Suppressor macrophage (primary cell): Measurements from ENCODE around the gene VEPH1.
"Not testable (repeated sequence)": the region's sequence is repeated elsewhere in the genome, so short reads cannot be mapped to it uniquely, and the experiment has no call there.

Source experiments
- DNase-seq, 4 experiments: peaks; one replicate each; pipeline ENCODE4 v3.0.0-alpha.2; 2020 to 2022

VEPH1 gene

DNA sequence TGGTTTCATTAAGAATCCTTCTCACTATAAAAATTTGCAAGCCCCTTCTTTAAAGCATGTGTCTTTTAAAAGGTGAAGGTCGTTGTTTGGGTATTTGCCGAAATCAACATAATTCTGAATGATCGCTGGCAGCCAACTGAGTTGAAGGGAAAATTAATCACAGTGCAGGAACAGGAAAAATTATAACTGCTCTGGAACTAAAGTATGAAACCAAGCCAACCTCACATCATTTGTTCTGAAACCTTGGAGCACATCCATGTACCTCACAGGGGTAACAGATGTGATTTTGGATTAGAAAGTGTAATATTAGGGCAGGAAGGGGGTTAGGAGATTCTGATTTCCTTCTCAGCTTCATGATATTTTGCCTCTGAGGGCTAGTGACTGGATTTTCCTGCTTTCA is 118.7 kb downstream of the VEPH1 start:
- DNase-seq = no peak

DNA sequence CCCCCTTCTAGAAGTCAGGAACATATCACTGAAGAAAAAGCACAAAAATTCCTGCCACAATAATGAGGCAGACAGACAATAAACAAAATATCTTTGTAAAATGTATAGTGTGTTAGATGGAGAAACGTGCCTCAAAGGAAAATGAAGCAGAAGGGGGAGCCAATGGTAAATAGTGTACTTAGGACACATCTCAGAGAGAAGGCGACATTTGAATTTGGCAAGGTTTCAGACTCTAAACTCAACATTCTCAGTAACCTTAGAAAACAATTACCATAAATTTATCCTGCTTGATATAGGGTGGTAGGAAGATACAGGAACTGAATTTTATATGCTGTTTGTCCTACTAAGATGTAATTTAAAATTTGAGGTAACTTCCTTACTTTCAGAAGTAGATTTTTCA is 119.2 kb downstream of the VEPH1 start:
- DNase-seq = no peak

DNA sequence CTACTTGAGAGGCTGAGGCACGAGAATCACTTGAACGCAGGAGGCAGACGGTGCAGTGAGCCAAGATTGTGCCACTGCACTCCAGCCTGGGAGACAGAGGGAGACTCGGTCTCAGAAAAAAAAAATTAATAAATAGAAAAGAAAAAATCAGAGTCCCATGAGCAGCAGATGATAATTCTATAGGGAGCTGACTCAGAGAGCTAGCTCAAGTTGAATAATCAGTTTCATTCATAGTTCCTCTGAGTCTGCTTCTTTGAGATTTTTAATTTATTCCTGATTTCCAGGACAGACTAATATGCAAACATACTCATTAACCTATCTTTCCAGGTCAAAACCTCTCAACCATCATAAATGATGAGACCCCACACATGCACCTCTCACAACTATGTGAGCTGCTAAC is 121.6 kb downstream of the VEPH1 start:
- no peak for DNase-seq

DNA sequence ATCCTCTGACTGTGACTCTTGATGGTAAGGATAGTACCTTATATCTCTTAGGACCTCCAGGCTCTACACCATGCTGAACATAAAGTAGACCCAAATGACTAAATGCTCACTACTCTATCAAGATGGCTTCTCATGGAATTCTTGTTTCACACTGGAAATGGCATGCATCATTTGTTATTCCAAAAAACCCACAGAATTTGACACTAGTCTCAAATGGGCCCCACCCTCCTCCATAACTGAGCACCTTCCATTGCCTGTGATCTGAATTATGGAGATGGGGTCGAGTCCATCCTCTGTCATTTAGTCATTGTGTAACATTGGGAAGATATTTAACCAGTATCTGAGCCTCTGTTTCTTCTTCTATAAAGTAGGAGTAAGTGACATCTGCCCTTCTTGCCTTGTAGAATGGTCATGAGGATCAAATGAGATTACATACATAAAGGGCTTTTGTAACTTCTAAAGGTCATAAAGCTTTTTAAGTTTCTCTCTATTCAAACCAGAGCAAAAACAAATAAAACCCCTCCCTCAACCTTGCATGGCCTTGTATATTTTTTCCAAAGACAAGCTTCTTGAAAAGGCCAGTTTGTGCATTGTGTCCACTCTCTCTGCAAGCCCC is 123.6 kb downstream of the VEPH1 start:
- peak in 1 of 4 experiments; percentile 3 for DNase-seq

DNA sequence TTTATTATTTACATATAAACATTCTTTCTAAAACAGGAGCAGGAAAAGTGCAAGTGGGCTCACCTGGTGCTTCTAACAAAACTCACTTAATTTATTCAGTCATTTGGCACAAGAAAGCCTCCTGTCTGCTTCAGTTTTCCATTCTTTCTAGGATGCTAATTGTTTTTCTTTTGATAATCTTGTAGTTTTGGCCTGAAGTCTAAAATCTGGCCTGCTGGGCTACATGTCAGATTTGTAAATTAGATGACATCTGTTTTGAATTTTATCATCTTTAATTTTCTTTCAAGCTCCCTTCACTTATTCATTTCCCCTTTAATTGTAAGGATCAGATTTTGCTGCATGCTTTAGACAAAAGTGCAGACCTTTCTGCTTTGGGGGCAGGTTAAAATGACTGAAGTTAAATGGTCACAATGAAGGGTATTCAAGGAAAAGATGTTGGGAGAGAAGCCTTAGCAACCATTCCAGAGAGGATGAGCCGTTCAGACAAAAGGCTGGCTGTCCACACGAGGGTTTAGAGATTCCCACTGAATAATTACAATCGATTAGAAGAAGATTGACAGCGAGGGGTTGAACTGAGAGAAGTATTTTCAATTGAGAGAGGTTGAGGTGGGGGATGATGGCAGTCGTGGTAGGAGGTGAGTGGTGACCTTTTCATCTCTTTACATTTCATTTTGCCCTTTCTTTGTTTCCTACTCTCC is 126.5 kb downstream of the VEPH1 start:
- DNase-seq = no peak

DNA sequence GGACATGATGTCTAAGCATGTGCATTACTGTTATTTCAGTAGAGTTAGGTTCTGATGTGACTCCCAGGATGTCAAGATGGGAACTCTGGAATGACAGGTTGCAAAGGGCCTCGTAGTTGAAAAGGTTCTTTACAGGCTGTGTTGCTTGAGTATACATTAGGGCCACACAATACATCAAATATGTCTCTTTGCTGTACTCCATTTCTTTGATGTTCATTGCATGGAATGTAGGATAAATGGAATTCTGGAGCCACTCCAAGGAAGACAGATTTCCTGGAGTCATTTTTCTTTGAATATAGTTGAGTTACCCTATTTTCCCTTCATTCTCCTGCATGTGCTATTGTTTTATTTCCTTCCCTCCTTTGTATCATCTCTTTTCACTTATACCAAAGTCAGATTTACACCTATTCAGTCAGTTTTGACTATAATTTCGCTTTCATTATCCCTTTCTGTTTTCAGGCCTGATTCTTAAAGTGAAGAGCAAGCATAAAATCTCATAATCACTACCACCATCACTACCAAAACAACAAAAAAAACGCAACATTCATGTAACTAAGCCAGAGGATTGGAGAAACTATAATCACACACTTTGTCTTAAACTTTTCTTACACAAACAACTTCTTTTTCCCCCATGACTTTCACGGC is 127.8 kb downstream of the VEPH1 start:
- DNase-seq = no peak

DNA sequence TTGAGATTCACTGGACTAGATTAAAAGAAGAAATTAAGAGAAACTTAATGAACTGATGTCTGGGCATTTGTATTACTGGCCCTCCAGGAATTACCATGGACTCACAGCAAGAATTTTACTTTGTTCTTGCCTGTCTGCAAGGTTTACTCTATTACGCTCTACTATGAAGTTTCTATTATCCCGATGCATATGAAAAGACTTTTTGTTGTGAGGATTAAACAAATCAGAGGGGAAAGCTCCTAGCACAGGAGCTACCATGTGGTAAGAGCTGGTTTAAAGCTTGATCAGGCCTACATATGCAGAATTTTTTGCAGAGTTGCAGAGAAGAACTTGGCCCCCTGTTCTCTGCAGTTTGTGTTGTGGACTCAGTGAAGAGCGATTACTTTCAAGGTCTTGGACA is 128.3 kb downstream of the VEPH1 start:
- no peak for DNase-seq

DNA sequence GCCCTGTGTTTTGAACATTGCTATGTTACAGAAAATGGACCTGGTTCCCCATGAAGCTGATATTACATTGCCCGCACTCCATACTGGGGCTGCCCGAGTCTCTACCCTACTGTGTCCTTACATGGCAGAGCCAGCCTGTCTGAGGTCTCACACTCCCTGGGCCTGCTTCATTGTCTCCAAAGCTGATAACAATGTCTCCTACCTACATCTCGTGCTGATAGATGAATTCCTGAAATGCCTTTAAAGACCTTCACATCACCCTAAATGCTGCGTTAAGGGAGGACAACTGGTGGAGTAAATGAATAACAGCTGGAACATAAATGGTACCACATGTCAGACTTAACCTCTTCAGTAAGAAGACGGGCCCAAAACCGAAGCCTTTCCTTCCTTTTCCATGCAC is 129.4 kb downstream of the VEPH1 start:
- no peak for DNase-seq

DNA sequence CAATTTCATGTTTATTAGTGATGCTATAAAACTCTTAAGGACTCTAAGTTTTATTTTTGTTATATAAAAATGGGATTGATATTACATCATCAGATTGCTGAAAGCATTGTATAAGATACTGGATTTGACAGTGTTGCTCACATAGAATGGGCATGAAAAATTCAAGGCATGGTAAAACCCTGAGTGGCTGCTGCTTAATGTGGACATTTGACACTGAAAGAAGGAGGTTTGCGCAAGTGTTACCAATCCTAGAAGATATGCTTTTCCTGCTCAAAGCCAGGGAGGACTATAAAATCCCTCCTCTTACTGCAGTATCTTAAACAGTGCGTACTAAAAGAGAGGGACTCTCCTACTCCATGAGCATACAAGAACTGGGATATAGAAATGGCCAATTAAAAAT is 132.3 kb downstream of the VEPH1 start:
- no peak for DNase-seq

DNA sequence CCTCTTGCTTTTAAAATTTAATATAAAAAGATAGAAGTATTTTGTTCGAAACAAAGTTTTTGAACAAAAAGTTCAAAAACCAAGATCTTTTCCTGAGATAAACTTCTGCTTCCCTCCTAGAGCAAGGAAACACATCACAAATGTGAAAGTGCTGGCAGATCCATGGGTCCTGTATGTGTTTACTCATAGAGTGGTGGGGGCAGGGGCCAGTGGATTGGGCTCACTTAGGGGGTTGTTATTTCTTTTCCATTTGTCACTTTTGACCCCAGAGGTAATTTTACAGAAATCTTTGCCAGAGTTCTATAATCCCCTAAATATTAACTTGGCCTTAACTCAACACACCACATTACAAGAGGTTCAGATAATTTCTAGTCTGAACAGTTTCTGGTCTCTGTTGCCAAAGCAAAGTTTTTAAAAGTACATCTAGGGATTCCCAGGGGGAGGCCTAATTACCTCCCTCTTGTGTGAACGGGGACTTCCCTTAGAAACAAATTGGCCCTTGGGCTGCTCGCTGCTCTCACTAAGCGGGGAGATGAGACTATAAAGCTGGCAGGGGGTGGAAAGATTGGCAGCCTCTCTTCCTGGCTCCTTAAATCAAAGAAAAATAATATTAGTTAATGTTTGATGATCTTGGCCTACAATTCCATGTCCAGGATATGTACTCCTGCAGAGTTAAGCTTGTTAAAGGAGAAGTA is 133.3 kb downstream of the VEPH1 start:
- no peak for DNase-seq

DNA sequence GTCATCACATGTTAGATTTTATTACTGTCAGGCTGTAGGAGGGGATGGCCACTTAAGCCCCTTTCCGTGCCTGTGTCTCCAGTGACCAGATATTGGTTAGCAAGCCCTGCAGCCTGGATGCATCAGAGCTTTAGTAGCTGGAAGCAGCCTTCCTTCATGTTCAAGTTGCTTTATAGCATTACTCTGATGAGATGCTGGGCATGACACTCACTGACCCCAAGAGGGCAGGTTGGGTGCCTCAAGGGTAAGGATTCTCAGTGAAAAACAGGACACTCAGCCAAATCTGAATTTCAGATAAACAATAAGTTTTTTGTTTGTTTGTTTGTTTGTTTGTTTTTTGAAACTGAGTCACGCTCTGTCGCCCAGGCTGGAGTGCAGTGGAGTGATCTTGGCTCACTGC is 135.0 kb downstream of the VEPH1 start:
- DNase-seq = peak in 1 of 4 experiments; percentile 3

DNA sequence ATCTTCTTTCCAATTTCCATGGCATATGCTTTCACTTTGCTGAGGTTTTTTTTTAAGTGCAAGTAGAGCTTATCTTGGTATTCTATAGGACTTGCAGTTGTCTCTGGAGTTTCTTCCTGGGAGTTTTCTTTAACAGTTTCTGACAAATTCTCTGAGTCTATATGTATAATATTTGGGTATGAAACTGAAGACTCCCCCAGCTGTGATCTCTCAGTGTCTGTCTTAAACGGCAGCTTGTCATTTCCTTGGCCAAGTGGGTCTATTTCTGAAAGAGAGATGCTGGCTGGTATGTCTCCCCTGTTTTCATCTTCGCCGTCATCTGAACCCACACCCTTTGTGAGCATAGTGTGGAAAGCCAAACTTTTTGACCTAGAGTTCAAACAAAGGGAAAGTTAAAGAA is 139.8 kb downstream of the VEPH1 start:
- no peak for DNase-seq

DNA sequence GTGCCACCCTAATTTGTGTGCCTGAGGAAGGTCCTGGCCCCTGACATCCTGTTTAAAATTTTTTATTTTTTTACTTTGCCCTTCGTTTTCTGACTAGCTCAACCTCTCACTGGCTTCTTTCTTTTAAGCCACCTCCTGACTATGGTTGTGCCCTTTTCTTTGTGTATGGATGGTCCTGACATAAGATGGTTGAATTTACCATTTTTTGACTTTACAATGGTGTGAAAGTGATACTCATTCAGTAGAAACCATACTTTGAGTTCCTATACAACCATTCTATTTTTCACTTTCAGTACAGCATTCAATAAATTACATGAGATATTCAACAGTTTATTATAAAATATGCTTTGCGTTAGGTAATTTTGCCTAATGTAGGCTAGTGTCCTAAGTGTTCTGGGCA is 140.9 kb downstream of the VEPH1 start:
- no peak for DNase-seq

DNA sequence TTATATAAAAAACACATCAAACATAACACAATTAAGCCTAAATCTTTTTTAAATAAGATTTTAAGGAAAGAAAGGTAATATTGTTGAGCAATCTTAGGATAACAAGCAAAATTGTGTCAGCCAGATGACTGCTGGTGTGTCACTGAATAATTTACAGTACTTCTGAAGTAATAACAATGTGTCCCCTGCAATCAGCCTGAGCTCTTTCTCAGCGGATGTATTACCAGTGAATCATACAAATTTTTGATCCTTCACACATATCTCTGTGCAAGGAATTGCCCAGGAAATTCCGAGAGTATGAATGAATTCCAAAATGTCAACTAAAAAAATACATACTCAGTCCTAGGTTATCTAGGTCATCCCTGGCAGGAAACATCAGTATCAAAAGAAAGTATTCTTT is 143.2 kb downstream of the VEPH1 start:
- DNase-seq = no peak

DNA sequence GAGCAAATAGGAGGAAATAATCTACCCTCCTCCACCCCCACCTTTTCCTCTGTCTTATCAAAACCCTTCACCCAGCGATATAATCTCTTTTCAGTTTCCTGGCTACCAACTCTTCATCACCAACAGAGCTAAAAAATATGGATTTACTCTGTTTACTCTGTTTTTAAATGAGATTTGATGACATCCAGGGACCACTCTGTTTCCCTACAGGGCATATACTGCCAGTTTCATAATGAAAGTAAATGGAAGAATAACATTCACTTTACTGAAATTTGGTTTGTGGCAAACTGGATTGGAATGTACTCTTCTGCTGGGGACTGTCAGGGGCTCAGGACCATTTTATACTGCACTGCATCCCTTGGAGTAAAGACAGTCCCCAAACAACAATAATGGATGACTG is 146.7 kb downstream of the VEPH1 start:
- no peak for DNase-seq

DNA sequence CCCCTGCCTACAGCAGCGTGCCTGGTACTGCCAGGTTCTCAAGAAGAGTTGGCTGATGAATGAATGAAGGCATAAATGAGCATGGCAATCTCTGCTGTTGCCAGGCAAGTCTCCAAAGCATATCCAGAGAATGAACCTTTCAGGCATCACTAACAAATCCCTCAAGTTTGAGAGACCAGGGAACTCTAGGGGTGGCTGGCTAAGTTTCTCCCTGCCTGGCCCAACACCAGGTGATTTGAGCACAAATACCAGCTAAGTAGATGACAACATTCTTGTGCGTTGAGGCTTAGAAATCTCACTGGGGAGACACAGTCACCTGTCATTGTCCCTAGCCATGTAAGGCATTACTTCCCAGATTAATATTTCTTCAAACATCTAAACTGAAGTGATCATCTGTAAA is 147.9 kb downstream of the VEPH1 start:
- DNase-seq = no peak

DNA sequence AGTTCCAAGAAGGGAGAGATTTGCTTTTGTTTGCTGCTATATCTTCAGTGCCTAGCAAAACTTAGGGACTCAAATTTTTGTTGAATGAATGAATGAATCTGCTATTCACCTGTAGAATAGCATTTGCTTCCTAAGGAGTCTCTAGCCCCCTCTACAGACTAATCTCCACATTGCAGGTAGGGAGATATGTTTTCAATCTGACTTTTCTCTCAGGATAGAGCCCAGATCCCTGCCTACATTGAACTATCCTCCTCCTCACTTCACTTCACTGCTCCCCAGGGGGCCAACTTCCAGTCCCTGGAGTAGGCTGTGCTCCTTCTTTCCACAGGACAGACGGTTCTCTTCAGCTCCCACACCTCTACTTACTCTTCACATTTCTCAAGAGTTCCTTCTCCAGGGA is 148.5 kb downstream of the VEPH1 start:
- peak in 3 of 4 experiments; percentile 7 to 39 (median 24) for DNase-seq

DNA sequence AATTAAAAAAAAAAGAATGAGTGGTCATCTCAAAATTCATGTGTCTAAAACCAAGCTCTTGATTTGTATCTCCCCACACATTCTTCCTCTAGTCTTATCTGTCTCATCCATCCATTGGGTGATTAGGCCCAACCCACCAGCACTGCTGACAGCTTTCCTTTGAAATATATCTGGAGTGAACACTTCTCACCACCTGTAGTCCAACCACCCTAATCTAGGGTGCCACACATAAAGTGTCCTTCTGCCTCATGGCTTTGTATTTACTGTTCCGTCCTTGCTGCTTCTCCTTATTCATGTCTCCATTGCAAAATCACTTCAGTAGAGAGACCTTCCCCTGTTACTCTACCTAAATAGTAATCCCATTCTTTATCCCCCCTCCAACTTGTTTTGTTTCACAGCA is 149.0 kb downstream of the VEPH1 start:
- DNase-seq = no peak

DNA sequence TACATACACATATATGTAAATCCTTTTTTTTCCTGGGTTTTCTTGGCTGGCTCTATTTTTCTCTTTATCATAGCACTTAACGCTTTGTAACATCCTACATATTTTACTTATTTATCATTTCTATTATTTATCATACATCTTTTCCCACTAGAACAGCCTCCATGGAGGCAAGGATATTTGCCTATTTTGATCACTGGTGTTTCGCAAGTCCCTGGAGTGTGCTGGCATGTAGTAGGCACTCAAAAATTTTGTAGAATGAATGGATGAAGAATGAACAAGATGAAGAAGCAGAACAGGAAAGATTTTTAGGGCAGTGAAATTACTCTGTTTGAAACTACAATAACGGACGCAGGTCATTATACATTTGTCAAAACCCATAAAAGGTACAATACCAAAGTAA is 149.6 kb downstream of the VEPH1 start:
- DNase-seq = no peak

DNA sequence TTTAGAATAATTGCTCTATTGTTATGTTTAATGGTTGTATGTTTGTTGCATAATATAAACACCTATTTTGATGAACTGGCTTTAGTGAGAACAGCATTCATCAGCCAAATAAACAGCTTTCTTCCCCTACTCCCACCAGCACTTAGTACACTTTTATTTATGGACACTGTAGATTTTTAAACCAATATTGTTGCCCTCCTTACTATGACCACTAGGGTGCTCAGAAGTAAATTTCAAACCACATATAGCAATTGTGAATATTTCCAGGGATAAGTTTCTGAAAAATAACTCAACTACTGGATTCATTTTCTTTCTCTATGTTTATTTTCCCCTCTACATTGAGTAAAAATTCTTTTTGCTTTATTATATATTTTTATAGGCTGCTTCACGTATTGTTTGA is 151.2 kb downstream of the VEPH1 start:
- DNase-seq = peak in 2 of 4 experiments; percentile 6 to 15

DNA sequence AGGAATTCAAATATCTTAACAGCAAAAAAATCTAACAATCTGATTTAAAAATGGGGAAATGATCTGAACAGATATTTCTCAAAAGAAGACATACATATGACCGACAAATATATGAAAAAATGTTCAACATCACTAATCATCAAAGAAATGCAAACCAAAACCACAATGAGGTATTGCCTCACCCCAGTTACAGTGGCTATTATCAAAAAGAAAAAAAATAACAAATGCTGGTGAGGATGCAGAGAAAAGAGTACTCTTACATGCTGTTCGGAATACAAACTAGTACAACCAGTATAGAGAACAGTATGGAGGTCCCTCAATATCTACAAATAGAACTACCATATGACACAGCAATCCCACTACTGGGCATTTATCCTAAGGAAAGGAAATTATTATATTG is 152.6 kb downstream of the VEPH1 start:
- not testable (repeated sequence) for DNase-seq

DNA sequence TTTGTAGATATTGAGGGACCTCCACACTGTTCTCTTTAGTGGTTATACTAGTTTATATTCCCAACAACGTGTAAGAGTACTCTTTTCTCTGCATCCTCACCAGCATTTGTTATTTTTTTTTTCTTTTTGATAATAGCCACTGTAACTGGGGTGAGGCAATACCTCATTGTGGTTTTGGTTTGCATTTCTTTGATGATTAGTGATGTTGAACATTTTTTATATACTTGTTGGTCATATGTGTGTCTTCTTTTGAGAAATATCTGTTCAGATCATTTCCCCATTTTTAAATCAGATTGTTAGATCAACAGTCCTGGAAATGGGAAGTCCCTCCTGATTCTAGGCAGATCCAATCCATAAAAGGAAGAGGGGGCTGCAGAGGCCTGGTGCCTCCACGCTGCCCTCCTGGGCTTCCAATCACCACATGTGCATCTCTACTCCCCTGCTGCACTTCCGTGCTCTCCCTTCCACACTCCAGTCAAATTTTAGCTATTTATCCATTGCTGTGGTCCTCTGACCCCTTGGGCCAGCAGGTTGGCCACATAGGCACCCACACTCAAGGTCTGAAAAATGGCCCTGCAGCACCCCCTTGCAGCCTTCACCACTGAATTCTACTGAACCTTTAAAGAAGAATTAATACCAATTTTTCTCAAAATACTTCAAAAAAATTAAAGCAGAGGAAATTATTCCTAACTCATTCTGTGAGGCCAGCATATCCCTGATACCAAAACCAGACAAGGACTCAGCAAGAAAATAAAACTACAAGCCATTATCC is 154.7 kb downstream of the VEPH1 start:
- DNase-seq = not testable (repeated sequence)
